GM23338 (cell line): Measurements from ENCODE around the gene PLD6. TPM values are rescaled to one million over a fixed set of nuclear protein-coding genes. Genes with fewer than 3 reads are reported as not detected.

Experiments
- ATAC-seq: fragments of 200-7000 bp; cut with Tn5 transposase; 3 replicates; pipeline ENCODE4 v1.9.1; 2020
- DNase-seq: peaks from one replicate; pipeline ENCODE4 v3.0.0-alpha.2; 2015; ENCODE audit warnings: low spot score
- H2AFZ ChIP-seq: fragments of 200-600 bp; sonication (generic); 2 replicates; pipeline ENCODE4 v1.8.0; 2016; ENCODE audit warnings: antibody characterized with exemption, mild to moderate bottlenecking, moderate library complexity
- H3F3A ChIP-seq: fragments of 200-600 bp; sonication (generic); replicated peaks from 2 replicates; pipeline ENCODE4 v1.8.0; 2017; ENCODE audit warnings: antibody characterized with exemption, mixed run types, low read depth
- H3K27ac ChIP-seq: fragments of 200-600 bp; sonication (generic); 2 replicates; pipeline ENCODE4 v1.6.1; 2016; ENCODE audit warnings: low read depth
- H3K27me3 ChIP-seq: fragments of 200-600 bp; sonication (generic); 2 replicates; pipeline ENCODE4 v1.8.0; 2016; ENCODE audit warnings: mild to moderate bottlenecking, mixed run types, moderate library complexity; ENCODE audit not compliant: insufficient read depth
- H3K36me3 ChIP-seq: fragments of 200-600 bp; sonication (generic); 2 replicates; pipeline ENCODE4 v1.8.0; 2016; ENCODE audit warnings: mild to moderate bottlenecking; ENCODE audit not compliant: insufficient read depth
- H3K4me1 ChIP-seq: fragments of 200-600 bp; sonication (generic); 2 replicates; pipeline ENCODE4 v1.8.0; 2016; ENCODE audit warnings: mild to moderate bottlenecking, moderate library complexity; ENCODE audit not compliant: insufficient read depth
- H3K4me2 ChIP-seq: fragments of 200-600 bp; sonication (generic); 2 replicates; pipeline ENCODE4 v1.7.1; 2017; ENCODE audit warnings: mixed run types
- H3K4me3 ChIP-seq: fragments of 200-600 bp; sonication (generic); 2 replicates; pipeline ENCODE4 v1.6.1; 2016; ENCODE audit warnings: mixed run types
- H3K79me2 ChIP-seq: fragments of 200-600 bp; sonication (generic); replicated peaks from 2 replicates; pipeline ENCODE4 v1.8.0; 2017; ENCODE audit warnings: mild to moderate bottlenecking; ENCODE audit not compliant: insufficient read depth
- H3K9me2 ChIP-seq: fragments of 200-600 bp; sonication (generic); 2 replicates; pipeline ENCODE4 v1.8.0; 2017; ENCODE audit not compliant: insufficient read depth
- H4K20me1 ChIP-seq: fragments of 200-600 bp; sonication (generic); replicated peaks from 2 replicates; pipeline ENCODE4 v1.8.0; 2017; ENCODE audit warnings: mild to moderate bottlenecking; ENCODE audit not compliant: insufficient read depth
- H3K27ac Mint-ChIP-seq: 2 replicates; pipeline ENCODE4 v1.8.0; 2020; ENCODE audit warnings: inconsistent platforms, mild to moderate bottlenecking, moderate library complexity, mixed read lengths
- H3K27me3 Mint-ChIP-seq: 3 replicates; pipeline ENCODE4 v1.8.0; 2022; ENCODE audit warnings: low read depth, mild to moderate bottlenecking, moderate library complexity, mixed read lengths, inconsistent platforms; ENCODE audit not compliant: insufficient read depth, poor library complexity
- H3K36me3 Mint-ChIP-seq: 3 replicates; pipeline ENCODE4 v1.8.0; 2021; ENCODE audit warnings: low read depth, mild to moderate bottlenecking, inconsistent platforms, moderate library complexity, mixed read lengths
- H3K4me1 Mint-ChIP-seq: 3 replicates; pipeline ENCODE4 v1.8.0; 2020; ENCODE audit warnings: mild to moderate bottlenecking, inconsistent platforms, mixed read lengths
- H3K4me3 Mint-ChIP-seq: 3 replicates; pipeline ENCODE4 v1.8.0; 2021; ENCODE audit warnings: moderate library complexity, mild to moderate bottlenecking, inconsistent platforms, mixed read lengths
- H3K9me3 Mint-ChIP-seq: 3 replicates; pipeline ENCODE4 v1.8.0; 2020; ENCODE audit warnings: moderate library complexity, mild to moderate bottlenecking, inconsistent platforms, mixed read lengths
- EZH2 ChIP-seq: fragments of 200-600 bp; sonication (generic); IDR thresholded peaks from one replicate; pipeline ENCODE4 v1.8.0; 2017; ENCODE audit warnings: antibody characterized with exemption, mild to moderate bottlenecking, low read depth; ENCODE audit not compliant: unreplicated experiment
- NANOG ChIP-seq: IDR thresholded peaks from 2 replicates; pipeline ENCODE4 v1.6.1; 2016; ENCODE audit warnings: antibody characterized with exemption, borderline replicate concordance
- POLR2AphosphoS5 ChIP-seq: IDR thresholded peaks from 2 replicates; pipeline ENCODE4 v1.6.1; 2016; ENCODE audit warnings: antibody characterized with exemption, low read depth
- ZNF114 ChIP-seq: fragments of 250-450 bp; sonication (Bioruptor Pico); IDR thresholded peaks from 2 replicates; pipeline ENCODE4 v1.5.0; 2020; ENCODE audit warnings: mild to moderate bottlenecking, moderate library complexity
- ZNF331 ChIP-seq: fragments of 250-450 bp; sonication (Bioruptor Pico); IDR thresholded peaks from 2 replicates; pipeline ENCODE4 v1.5.0; 2020; ENCODE audit warnings: low read depth, mild to moderate bottlenecking, moderate library complexity
- polyA plus RNA-seq: library from polyadenylated mRNA; unstranded; fragments of >200 nt; fragmentation: Nextera tagmentation; extraction: Ambion mirVana; gene quantifications from 2 replicates; pipeline ENCODE4 v1.2.1, GENCODE V29; 2016
- total RNA-seq: library from RNA; depleted of rRNA; stranded (reverse); fragments of >200 nt; shearing (Covaris generic); gene quantifications from 2 replicates; pipeline ENCODE4 v1.2.3, GENCODE V29; 2014
- TF ChIP-seq, protein P1 (sequence below): fragments of 250-450 bp; sonication (Bioruptor Pico); IDR thresholded peaks from 2 replicates; pipeline ENCODE4 v1.5.0; 2020; ENCODE audit warnings: mild to moderate bottlenecking, moderate library complexity

The PLD6 gene
- total and polyA plus RNA-seq, 2 experiments from 2014 or later = not detected

DNA sequence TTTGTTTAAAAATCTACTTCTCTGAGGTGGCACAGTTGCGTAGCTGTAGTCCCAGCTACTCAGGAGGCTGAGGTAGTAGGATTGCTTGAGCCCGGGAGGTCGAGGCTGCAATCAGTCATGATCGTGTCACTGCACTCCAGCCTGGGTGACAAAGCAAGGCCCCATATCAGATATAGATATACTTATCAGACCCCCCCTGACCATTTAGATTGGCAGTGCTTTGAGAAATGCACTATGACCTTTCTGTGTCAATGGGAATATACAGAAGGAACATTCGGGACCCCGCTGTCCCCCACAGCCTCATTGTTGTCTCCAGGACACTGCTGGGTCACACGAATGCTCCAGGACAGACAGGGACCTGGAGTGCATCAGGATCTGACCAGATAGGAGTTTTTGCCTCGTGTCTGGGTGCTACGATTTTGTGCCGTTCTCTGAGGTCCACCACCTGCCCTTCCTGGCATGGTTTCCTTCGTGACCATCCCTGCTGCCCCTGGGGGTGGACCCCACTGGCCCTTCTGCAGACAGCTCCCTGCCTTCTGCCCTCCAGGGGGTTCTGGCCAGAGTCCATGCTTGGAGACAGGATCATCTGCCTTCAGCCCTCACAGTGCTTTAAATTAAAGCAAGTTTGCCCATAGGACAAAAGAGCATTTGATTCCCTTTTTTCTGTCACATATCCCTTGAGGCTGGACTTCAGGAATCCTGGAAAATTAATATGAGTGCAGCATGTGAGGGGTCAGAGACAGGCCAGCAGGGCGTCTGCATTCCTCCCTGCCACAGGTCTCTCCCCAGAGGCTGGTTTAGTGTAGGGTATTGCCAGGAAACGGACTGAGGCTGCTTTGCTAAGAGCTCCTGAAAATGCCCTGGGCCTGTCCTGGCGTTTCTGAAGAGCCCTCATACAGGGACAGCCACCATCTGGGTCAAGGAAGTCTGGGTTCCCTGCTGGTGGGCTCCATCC, 19.3 kb downstream of the PLD6 start:
- Mint-ChIP-seq H3K9me3 (no peaks in the 10 kb centered on the region), H3K27me3 (peaks cover 5% of the 10 kb centered on the region), H3K27ac (no peak overlapping the region), H3K4me3 (no peak overlapping the region), H3K4me1 (peaks cover 21% of the 10 kb centered on the region), H3K36me3 (peaks cover 7% of the 10 kb centered on the region; the same call in 2 of the 3 replicates)
- Histone ChIP-seq H3K27ac (no peak overlapping the region), H3K36me3 (no peaks in the 10 kb centered on the region), H3K4me2 (no peak overlapping the region), H2AFZ (no peak overlapping the region), H3K79me2 (no peaks in the 10 kb centered on the region), H3K27me3 (no peaks in the 10 kb centered on the region), H3K4me3 (no peak overlapping the region), H4K20me1 (no peaks in the 10 kb centered on the region), H3F3A (no peaks in the 10 kb centered on the region), H3K4me1 (no peaks in the 10 kb centered on the region), H3K9me2 (no peaks in the 10 kb centered on the region)
- no peak for DNase-seq
- ATAC-seq = no peak
- TF ChIP-seq EZH2 (no peak), ZNF331 (CRISPR knock-in tag) (no peak), ZNF114 (CRISPR knock-in tag) (no peak), NANOG (no peak), POLR2AphosphoS5 (no peak)
- TF ChIP-seq, protein P1, sequence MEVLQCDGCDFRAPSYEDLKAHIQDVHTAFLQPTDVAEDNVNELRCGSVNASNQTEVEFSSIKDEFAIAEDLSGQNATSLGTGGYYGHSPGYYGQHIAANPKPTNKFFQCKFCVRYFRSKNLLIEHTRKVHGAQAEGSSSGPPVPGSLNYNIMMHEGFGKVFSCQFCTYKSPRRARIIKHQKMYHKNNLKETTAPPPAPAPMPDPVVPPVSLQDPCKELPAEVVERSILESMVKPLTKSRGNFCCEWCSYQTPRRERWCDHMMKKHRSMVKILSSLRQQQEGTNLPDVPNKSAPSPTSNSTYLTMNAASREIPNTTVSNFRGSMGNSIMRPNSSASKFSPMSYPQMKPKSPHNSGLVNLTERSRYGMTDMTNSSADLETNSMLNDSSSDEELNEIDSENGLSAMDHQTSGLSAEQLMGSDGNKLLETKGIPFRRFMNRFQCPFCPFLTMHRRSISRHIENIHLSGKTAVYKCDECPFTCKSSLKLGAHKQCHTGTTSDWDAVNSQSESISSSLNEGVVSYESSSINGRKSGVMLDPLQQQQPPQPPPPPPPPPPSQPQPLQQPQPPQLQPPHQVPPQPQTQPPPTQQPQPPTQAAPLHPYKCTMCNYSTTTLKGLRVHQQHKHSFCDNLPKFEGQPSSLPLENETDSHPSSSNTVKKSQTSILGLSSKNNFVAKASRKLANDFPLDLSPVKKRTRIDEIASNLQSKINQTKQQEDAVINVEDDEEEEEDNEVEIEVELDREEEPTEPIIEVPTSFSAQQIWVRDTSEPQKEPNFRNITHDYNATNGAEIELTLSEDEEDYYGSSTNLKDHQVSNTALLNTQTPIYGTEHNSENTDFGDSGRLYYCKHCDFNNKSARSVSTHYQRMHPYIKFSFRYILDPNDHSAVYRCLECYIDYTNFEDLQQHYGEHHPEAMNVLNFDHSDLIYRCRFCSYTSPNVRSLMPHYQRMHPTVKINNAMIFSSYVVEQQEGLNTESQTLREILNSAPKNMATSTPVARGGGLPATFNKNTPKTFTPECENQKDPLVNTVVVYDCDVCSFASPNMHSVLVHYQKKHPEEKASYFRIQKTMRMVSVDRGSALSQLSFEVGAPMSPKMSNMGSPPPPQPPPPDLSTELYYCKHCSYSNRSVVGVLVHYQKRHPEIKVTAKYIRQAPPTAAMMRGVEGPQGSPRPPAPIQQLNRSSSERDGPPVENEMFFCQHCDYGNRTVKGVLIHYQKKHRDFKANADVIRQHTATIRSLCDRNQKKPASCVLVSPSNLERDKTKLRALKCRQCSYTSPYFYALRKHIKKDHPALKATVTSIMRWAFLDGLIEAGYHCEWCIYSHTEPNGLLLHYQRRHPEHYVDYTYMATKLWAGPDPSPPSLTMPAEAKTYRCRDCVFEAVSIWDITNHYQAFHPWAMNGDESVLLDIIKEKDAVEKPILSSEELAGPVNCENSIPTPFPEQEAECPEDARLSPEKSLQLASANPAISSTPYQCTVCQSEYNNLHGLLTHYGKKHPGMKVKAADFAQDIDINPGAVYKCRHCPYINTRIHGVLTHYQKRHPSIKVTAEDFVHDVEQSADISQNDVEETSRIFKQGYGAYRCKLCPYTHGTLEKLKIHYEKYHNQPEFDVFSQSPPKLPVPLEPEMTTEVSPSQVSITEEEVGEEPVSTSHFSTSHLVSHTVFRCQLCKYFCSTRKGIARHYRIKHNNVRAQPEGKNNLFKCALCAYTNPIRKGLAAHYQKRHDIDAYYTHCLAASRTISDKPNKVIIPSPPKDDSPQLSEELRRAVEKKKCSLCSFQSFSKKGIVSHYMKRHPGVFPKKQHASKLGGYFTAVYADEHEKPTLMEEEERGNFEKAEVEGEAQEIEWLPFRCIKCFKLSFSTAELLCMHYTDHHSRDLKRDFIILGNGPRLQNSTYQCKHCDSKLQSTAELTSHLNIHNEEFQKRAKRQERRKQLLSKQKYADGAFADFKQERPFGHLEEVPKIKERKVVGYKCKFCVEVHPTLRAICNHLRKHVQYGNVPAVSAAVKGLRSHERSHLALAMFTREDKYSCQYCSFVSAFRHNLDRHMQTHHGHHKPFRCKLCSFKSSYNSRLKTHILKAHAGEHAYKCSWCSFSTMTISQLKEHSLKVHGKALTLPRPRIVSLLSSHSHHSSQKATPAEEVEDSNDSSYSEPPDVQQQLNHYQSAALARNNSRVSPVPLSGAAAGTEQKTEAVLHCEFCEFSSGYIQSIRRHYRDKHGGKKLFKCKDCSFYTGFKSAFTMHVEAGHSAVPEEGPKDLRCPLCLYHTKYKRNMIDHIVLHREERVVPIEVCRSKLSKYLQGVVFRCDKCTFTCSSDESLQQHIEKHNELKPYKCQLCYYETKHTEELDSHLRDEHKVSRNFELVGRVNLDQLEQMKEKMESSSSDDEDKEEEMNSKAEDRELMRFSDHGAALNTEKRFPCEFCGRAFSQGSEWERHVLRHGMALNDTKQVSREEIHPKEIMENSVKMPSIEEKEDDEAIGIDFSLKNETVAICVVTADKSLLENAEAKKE (CRISPR knock-in tag) = no peak
